HepG2 (cell line): Measurements from ENCODE around the gene ANKRD17.

Experiments used
- DRAP1 ChIP-seq: IDR thresholded peaks from 2 replicates; pipeline ENCODE4 v1.6.1; 2016; ENCODE audit warnings: missing genetic modification reagents, missing compliant biosample characterization
- ELF3 ChIP-seq: IDR thresholded peaks from 2 replicates; pipeline ENCODE4 v1.6.1; 2016; ENCODE audit warnings: missing genetic modification reagents, missing compliant biosample characterization
- GTF2F1 ChIP-seq: fragments of 150-350 bp; IDR thresholded peaks from 2 replicates; pipeline ENCODE4 v1.6.1; 2014; ENCODE audit warnings: low read length
- HCFC1 ChIP-seq: fragments of 150-350 bp; IDR thresholded peaks from 2 replicates; pipeline ENCODE4 v1.6.1; 2014; ENCODE audit warnings: low read depth, low read length
- HNF4A ChIP-seq: sonication (generic); formaldehyde crosslinking; IDR thresholded peaks from 2 replicates; pipeline ENCODE4 v1.4.0; 2020; ENCODE audit warnings: missing genetic modification reagents
- POLR2AphosphoS5 ChIP-seq: IDR thresholded peaks from 2 replicates; pipeline ENCODE4 v1.6.1; 2012; ENCODE audit warnings: low read depth, low read length
- TRIM24 ChIP-seq: sonication (generic); formaldehyde crosslinking; IDR thresholded peaks from 2 replicates; pipeline ENCODE4 v1.8.0; 2022; ENCODE audit warnings: mild to moderate bottlenecking, missing genetic modification reagents
- ZBTB7B ChIP-seq: sonication (generic); formaldehyde crosslinking; IDR thresholded peaks from 2 replicates; pipeline ENCODE4 v1.4.0; 2020; ENCODE audit warnings: missing genetic modification reagents
- ZKSCAN8 ChIP-seq: IDR thresholded peaks from 2 replicates; pipeline ENCODE4 v1.6.1; 2016; ENCODE audit warnings: borderline replicate concordance, missing genetic modification reagents, missing compliant biosample characterization
- ZNF276 ChIP-seq: sonication (generic); formaldehyde crosslinking; IDR thresholded peaks from 2 replicates; pipeline ENCODE4 v1.4.0; 2020; ENCODE audit warnings: mild to moderate bottlenecking, low read depth, missing genetic modification reagents
- ZNF629 ChIP-seq: sonication (generic); formaldehyde crosslinking; conservative IDR thresholded peaks from 2 replicates; pipeline ENCODE4 v1.5.0; 2020; ENCODE audit warnings: missing genetic modification reagents
- ZNF687 ChIP-seq: sonication (generic); formaldehyde crosslinking; IDR thresholded peaks from 2 replicates; pipeline ENCODE4 v1.5.1; 2020; ENCODE audit warnings: mild to moderate bottlenecking, missing genetic modification reagents, moderate library complexity

GRCh38 chr4:73178389-73178788 is 80.2 kb downstream of the ANKRD17 start:
- no peak for TF ChIP-seq ZNF629 (CRISPR knock-in tag)
- no peak for TF ChIP-seq ZKSCAN8 (CRISPR knock-in tag)
- TF ChIP-seq GTF2F1: no peak
- no peak for TF ChIP-seq ZNF276 (CRISPR knock-in tag)
- no peak for TF ChIP-seq ZBTB7B
- TF ChIP-seq ELF3 (CRISPR knock-in tag): no peak
- no peak for TF ChIP-seq ZNF687 (CRISPR knock-in tag)
- TF ChIP-seq HNF4A (CRISPR knock-in tag): no peak
- no peak for TF ChIP-seq POLR2AphosphoS5
- no peak for TF ChIP-seq DRAP1 (CRISPR knock-in tag)
- no peak for TF ChIP-seq TRIM24
- TF ChIP-seq HCFC1: no peak
